T-helper 2 cell (primary cell): ENCODE data around the gene TGIF2LY.
"Not testable (repeated sequence)": the region's sequence is repeated elsewhere in the genome, so short reads cannot be mapped to it uniquely, and the experiment has no call there.

Source experiments
- DNase-seq, 5 experiments: peaks; one replicate each; pipeline versions ENCODE4 v3.0.0 to v3.0.0-alpha.2; 2012 to 2022
- total RNA-seq, 2 donors: gene quantifications; one replicate each; lab custom pipeline; 2026; lab: John Stamatoyannopoulos, UW

TGIF2LY gene
- 0 reads per million in 2 donors for total RNA-seq

DNA sequence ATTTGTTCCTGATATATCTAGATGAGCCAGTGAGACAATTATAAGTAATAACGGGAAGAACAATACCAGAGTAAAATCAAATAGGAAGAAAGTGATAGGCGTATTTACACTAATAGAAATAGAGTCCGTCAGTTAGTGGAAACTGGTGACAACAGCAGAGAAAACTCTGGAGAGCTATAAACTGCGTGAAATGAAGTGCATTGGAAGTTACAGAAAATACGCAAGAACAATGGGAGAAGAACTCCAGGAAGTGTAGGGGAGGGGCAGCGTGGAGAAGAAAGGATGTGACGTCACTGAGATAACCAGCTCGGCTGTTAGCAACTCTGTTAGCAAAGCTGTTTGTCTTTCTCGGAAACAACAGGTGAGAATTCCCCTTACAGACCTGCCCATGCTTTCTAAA, at the start of gene TGIF2LY:
Gene TGIF2LY (plus strand): TSS at position 301 of the 400 bp plus-strand sequence. CDS start 178 bp downstream, outside the sequence.
- DNase-seq = not testable (repeated sequence)
